Stimulated activated CD4-positive, alpha-beta T cell treated with anti-CD3 and anti-CD28 coated beads, TNF-alpha, amount 100 ng/mL, for 24 hours (primary cell): ENCODE results near the gene CLCA4.
"Not testable (repeated sequence)": the region's sequence is repeated elsewhere in the genome, so short reads cannot be mapped to it uniquely, and the experiment has no call there.

Source experiments
- DNase-seq, 3 experiments: peaks; one replicate each; pipeline ENCODE4 v3.0.0-alpha.2; 2020; ENCODE audit warnings: low read depth in 3 of 3

CLCA4 gene

DNA sequence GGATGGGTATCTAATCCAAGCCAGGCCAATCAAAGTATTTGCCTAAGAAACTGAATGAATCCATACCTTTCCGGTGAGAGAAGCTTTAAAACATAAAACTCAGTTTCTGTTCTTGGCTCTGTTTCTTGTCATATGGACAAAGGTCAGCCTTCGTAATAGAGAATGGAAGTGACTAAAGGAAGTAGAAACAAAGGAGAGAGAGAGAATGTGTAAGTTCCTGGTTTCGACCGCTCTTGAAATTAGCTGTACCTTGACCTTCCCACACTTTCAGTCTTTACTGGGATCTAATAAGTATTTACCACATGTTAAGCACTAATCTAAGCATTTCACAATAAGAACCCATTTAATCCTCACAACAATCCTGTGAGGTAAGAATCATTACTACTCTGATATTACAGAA lies 19.6 kb upstream of the CLCA4 start:
- DNase-seq, result no peak

- no peak for DNase-seq
These were observed 16.6 kb upstream of the CLCA4 start for GRCh38 chr1:86530211-86530845.

- no peak for DNase-seq
These were observed 8.8 kb upstream of the CLCA4 start for GRCh38 chr1:86537928-86538695.

- no peak for DNase-seq
These were observed 8.1 kb upstream of the CLCA4 start for GRCh38 chr1:86538775-86539174.

- no peak for DNase-seq
These were observed 5.0 kb upstream of the CLCA4 start for GRCh38 chr1:86541859-86542258.

DNA sequence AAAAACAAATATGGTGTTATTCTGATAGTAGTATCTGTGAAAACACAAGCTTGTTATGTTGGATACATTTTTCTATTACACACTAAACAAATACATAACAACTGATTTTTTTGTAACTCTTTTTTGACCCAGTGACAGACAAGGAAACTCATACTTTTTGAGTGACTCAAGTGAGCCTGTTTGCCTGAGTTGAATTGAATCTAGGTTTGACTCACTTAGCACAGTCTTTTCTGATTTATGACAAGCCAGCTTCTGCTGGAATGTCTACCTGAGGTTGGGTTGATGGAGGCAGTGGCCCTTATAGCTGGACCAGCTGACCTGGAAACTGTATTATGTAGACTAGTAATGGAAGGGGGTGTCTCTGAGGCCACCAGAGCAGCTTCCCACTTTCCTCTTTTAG lies 4.2 kb upstream of the CLCA4 start:
- no peak for DNase-seq

DNA sequence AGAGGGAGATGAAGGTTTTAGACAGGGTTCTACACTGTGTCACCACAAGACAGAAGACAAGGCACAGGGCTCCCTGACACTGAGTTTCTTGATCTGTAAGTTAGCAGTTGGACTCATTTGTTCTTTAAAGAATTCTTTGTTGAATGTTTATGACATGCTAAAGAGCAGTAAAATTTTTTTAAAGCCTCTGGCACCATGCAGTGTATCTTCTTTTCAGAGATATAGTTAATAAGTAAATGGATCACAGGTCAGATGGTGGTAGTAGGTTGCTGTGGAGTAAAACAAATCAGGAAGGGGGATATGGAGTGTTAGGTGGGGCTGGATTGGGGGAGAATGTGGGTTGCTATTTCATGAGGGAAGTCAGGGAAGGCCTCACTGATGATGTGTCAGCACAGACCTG lies 2.0 kb downstream of the CLCA4 start:
- no peak for DNase-seq

GRCh38 chr1:86551305-86551704 lies 4.4 kb downstream of the CLCA4 start:
- no peak for DNase-seq

DNA sequence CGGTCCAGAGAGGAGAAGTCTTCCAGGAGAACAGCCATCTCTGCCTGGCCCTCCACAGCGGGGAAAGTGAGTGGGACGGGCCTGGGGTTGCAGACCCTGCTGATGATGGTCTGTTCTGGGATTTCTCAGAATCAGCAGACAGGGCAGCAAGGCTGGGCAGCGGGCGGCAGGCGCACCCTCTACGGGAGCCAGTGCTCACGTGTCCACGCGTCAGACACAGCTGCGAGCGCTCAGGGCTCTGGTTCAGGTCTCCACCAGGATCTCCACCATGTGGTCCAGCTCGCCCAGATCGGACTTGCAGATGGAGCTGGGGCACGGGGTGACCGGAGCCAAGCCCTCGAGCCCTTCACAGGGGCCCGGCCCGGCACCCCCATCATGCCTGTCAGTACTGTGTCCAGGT lies 5.5 kb downstream of the CLCA4 start:
- DNase-seq, result no peak

DNA sequence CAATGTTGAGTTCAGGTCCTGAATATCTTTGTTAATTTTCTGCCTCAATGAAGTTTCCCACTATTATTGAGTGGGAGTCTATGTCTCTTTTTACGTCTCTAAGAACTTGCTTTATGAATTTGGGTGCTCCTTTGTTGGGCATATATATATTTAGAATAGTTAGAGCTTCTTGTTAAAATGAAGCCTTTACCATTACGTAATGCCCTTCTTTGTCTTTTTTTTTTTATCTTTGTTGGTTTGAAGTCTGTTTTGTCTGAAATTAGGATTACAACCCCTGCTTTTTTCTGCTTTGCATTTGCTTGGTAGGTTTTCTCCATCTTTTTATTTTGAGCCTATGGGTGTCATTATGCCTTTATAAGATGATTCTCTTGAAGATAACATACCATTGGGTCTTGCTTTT lies 10.9 kb downstream of the CLCA4 start:
- no peak for DNase-seq

DNA sequence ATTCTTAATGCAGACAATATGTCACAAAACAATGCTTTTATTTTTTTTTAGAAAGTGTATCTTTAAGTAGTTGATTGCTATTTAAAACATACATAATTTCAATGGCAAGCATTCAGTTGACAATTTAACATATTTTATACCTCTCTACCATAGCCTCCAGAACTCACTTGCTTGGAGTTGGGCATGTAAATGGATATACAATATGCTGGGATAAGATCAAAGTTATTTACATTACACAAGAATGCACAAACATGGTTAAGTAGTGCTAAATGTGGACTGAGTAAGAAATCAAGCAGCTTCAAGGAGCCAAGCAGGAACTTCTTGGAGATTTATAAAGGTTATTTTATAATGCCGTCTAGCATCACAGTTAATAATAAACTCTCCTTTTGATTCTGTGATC lies 17.0 kb downstream of the CLCA4 start:
- no peak for DNase-seq

- no peak for DNase-seq
These were observed 20.5 kb downstream of the CLCA4 start for GRCh38 chr1:86567341-86567740.

DNA sequence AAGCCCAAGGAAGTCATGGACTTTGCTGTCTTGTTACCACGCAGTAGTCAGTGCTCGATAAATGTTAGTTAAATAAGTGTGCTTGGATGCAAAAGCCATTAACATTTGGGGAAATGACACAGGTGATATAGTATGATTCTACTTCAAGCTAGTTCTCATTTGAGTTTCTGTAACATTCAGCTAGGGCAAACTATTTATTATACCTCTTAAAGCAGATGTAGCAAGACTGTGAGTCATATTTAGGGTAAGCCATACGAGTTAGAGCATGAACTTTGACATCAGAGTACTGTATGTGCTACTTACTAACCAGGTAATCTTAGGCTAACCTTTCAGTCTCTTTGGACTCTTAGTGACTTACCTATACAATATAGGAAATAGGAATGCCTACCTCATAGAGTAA lies 21.0 kb downstream of the CLCA4 start:
- no peak for DNase-seq

DNA sequence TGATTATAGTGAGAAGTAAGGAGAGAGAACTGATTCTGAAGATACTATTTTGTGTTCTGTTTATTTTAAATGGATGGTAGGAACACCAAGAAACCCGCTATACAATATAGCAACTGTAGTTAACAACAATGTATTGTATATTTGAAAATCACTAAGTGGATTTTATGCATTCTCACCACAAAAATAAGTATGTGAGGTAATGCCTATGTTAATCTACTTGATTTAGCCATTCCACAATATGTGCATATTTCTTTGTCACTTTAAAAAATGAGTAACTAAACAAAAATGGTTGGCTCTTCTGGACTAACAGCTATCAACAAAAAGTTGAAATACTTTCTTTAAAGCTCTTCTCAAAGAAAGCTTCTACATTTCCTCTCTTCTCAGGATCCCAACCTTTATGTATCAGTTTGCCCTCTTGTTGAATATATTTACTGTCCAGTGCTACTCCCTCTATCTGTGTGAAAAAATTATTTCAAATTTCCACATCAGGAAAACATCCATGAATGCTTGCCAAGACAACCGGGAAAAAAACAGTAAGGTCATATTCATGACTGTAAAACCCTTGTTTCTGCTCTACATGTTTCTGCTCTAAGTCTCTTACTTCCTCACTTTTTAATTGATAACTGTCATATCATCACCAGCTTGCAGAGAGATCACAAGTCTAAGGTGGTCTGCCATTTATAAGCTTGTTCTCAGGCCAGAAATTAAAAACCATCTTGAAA lies 27.0 kb downstream of the CLCA4 start:
- DNase-seq, result no peak

DNA sequence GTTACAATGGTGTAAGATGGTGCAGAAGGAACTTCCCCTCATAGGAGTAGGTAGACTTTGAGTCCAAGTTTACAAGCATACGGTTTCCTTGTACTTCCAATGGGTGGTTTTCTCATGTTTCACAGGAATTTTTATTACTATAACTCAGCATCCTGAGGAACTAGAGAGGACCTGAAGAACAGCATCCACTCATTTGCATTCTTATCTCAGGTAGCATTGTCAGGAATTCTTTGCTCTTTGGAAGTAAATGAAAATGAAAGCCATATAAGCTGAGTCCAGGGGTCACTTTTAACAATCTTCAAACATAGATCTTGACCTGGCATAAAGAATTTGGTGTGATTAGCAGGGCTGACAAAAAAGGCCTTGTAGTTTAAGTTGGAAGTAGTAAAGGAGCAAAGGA lies 34.4 kb downstream of the CLCA4 start:
- DNase-seq, result no peak

GRCh38 chr1:86582161-86582560 lies 35.3 kb downstream of the CLCA4 start:
- DNase-seq, result no peak

- no peak for DNase-seq
These were observed 36.2 kb downstream of the CLCA4 start for GRCh38 chr1:86583032-86583431.

DNA sequence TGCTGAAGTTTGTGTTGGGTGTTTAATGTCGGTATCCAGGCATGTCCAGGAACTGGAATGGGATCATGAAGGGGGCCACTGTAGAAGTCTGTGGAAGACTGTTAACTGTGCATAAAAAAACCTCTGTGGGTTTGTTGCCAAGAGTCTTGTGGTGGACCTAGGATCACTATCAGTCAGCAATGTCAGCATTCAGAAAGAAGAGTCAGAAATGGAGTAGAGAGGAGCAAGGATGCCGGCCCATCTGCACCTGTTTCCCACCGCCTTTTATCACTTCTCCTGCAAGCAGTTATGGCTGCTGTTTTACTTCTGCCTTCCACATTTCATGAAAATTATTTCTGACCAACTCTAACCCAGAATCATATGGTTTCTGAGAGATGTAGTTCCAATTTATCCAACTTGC lies 36.7 kb downstream of the CLCA4 start:
- no peak for DNase-seq

GRCh38 chr1:86594284-86594770 lies 47.4 kb downstream of the CLCA4 start:
- DNase-seq, result no peak

- no peak for DNase-seq
These were observed 49.3 kb downstream of the CLCA4 start for GRCh38 chr1:86596224-86596623.

DNA sequence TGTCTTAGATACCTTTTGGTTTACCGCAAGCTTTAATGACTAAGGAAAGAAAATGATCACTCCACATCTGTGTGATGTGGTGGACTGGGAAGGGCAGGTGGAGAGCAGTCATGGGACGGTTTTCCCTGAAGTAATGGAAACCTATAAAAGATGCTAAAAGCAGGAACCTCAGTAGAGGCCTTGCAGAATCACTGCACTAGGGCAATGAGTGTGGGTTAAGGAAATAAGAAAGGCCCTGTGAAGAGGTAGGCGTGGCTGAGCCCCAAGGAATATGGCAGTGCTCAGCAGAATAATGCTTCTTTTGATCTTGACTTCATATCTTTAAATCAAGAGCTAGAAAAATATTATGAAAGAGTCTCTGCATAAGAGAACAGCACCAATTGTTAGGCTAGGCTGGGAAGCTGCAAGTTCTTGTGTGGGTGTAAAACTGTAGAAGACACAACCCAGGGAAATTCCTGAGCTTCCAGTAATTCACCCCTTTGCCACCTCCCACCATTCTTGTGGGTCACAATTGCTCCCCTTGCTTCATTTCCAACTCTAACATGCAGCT lies 49.9 kb downstream of the CLCA4 start:
- no peak for DNase-seq

- not testable (repeated sequence) for DNase-seq
These were observed 59.2 kb downstream of the CLCA4 start for GRCh38 chr1:86606080-86606479.

GRCh38 chr1:86616433-86616832 lies 69.6 kb downstream of the CLCA4 start:
- no peak for DNase-seq
